NCI-H774 (cell line): ENCODE data around the gene WNT5B.

Experiments used
- DNase-seq: peaks from one replicate; lab custom pipeline; 2025; lab: John Stamatoyannopoulos, UW

The WNT5B gene

GRCh38 chr12:1630133-1630826 lies 1.2 kb downstream of the WNT5B start:
- peak; percentile 28 for DNase-seq

DNA sequence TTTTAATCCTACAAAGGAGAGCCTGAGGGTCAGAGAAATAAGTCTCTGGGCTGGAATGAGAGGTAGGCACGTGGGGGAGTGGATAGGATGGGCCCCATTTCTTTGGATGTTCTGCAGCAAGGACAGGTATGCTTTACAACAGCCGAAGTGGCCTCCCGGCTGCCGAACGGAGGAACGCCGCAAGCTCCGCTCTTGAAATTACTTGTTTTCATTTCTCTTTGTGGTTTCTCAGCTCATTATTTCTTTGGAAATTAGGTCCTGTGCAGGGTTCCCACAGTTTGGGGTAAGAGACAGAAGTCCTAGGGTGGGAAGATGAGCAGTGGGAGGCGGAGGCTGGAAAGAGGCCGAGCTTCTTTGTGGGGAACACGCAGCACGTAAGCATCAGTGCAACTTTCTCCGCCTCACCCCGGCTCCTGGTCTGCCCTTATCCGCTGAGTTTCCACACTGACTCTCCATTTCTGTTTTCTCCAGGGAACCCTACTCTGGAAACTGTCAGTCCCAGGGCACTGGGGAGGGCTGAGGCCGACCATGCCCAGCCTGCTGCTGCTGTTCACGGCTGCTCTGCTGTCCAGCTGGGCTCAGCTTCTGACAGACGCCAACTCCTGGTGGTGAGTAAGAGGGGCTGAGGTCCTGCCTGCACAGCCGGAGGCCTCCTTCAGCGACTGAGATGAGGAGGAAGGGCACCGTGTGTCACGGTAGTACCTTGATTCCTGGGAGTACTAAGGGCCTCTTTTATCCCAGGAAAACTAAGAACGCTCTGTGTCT lies 2.0 kb downstream of the WNT5B start:
- no peak for DNase-seq

- DNase-seq, result no peak
These were observed 3.7 kb downstream of the WNT5B start for GRCh38 chr12:1632702-1633101.

GRCh38 chr12:1633459-1633858 lies 4.4 kb downstream of the WNT5B start:
- no peak for DNase-seq

DNA sequence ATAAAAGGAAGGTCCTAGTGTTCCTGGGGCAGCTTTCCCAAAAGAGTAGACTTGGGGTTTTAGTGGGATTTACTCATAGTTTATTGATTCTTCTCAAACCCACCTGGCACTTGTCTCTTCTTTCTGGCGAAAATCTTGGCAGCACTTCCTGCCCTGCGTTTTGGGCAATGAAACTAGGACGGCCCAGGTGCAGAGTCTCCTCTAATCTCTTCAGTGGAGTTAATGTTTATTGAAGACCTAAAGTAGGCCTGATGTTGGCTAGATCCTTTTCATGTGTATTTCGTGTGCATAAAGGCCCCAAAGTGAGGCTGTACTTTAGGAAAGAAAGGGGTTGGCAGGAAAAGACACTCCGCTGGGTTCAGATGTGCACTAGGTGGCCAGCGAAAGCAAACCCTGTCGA lies 5.1 kb downstream of the WNT5B start:
- no peak for DNase-seq

DNA sequence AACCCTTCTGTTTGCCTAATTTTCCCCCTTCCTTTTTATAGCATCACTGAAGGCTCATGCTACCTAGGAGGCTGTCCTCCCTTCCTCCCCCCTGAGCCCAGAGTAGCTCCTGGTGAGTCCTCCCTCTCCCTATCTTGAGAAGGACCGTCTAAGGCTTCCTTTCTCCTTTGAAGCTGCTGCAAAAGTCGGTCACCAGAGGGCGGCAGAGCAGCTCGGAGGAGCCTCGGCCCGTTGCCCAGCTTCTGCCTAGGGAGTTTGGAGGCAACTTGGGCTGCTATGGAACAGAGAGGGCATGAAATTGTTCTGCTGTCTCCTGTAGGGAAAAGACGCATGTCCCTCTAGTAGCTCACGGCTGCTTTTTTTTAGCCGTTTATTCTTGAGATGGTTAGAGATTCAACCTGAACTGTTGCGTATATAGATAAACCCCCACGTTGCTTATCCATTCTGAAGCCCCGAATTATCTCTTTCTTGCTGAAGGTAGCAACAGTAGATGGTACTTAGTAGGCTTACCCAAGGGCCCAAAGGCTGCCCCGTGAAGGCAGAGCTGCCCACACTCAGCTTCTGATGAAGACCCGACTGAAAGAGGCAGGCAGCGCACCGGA lies 5.7 kb downstream of the WNT5B start:
- DNase-seq, result peak; percentile 78

DNA sequence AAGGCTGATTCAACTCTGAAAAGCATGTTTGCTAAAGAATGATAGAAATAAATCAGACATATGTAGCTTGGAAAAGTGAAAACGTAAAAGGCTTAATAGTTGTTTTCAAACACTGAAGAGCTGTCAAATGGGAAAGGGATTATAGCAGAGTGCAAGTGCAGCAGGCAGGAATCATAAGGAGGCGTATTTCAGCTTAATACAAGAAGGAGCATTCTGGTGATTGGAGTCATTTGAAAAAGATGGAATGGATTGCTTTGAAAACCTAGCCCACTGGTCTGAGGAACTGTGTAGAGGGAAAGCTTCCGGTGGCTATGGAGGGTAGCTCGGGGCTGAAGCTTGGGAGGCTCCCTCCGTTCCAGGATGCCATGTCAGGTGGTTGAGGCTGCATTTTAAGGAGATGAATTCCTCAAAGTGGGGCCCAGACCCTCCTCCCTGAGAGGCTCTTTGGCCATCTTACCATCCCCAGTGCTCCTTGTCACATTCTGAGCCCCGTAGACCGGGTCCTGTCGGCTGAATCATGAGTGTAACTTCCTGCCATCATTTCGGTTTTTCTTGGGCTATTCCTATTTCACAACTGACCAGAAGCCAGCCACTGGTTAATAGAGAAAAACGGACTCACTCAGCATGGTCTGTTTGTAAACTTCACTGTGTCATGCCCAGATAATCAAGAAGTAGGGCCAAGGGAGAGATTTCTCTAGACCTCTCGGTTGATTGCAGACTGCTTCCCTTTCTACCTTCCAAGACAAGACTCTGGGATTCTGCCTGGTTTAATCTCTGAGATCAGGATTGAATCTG lies 6.5 kb downstream of the WNT5B start:
- DNase-seq, result no peak

- no peak for DNase-seq
These were observed 9.2 kb downstream of the WNT5B start for GRCh38 chr12:1638203-1638602.

DNA sequence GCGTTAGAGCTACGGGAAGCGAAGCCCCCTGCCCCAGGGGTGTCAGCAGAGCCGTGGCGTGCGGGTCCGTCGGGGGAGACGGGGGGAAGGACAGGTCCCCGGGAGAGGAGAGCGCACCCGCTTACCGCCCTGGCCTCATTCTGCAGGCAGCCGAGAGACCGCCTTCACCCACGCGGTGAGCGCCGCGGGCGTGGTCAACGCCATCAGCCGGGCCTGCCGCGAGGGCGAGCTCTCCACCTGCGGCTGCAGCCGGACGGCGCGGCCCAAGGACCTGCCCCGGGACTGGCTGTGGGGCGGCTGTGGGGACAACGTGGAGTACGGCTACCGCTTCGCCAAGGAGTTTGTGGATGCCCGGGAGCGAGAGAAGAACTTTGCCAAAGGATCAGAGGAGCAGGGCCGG lies 10.5 kb downstream of the WNT5B start:
- DNase-seq, result no peak

DNA sequence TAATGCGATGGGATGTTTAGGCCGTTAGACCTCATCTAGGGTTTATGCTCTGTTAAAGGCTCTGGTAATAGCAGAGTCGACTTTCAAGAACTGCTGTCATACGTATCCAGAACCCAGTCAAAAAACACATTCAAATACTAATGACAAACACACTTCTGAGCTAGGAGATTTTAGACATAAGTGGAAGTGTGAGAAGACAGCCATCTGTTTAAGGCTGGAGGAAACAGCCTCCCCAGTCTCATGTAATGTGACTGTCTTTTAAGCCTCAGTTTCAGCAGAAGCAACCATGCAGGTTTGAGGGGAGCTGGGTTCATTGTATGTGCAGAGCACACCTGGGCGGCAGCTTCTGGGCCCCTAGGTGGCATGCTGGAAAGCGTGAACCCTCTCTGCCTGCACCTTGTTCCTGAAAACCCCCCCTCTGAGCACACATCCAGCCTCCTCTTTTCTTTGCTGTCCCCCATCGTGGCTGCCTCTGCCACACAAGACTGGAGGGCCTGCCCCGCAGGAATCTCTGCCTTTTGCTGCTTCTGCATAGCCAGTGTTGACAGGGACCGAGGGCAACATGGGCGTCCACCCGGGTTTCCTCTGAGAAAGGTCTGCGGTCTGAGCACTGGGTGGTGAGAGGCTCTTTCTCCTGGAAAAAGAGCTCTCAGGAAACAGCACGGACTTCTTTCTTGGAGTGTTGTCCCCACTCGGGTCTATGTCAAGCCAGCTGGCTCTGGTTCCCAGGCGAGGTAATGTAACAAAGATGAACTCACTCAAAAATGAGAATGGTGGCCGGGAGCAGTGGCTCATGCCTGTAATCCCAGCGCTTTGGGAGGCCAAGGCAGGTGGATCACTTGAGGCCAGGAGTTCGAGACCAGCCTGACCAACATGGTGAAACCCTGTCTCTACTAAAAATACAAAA lies 11.6 kb downstream of the WNT5B start:
- DNase-seq, result no peak

DNA sequence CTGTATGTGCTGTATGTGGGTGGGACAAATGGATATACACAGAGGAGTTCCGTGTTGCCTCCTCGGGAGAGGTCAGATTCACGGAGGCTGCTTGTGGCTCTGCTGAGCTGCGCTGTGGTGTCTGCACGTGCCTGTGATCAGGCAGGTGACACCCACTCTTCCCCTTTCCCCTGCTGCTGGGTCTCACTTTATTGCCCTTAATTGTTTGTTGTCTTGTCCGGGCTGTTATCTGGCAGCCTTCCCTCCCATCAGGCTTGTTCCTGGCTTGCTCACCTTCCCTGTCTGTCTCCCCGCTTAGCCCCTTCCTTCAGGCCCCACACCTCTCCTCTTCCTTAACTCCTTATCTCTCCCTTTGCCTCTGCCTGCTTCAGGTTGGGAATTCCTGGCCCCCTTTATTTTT lies 13.5 kb downstream of the WNT5B start:
- DNase-seq, result no peak

DNA sequence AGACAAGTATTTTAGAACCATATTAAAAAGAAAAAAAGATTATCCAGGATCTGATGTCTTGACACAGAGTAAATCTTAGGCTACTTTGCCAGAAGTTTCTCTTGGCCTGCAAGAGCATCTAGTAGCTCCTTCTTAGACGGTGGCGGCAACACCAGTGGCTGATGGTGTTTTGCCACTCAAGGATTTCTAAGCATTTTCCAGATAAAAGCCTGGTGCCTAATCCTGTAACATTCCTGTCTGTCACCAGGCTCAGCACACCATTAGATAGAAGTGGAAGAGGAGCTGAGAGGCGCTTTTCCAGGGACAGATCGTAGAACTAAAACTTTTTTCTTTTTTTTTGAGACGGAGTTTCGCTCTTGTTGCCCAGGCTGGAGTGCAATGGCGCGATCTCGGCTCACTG lies 14.0 kb downstream of the WNT5B start:
- DNase-seq, result no peak

DNA sequence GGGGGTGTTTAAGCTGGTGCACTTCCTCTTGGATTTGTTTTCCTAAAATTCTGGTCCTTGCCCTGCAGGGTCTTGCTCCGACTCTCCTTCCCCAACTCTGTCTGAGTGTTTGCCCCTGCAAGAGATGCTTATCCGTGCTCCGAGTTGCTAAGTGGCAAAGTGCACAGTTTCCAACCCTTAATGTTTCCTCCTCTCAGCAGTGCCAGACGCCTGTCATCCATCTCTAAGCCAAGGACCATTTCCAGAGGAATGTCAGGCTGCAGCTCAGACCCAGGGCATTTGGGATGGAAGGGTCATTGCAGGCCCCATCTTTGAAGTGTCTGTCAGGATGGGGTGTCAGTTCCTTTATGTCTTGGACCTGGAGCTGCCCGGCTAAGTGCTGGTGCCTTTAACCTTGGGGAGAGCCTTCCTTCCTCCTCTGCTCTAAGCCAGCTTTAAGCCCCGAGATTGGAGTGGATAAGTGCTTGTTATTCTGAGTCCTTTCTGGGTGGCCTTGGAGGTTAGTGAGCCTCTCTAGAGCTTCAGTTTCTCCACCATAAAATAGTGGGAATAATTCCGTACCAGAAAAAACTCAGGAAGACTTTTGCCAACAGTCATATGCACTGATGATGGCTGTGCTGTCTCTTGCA lies 15.0 kb downstream of the WNT5B start:
- no peak for DNase-seq

- peak; percentile 79 for DNase-seq
These were observed 15.8 kb downstream of the WNT5B start for GRCh38 chr12:1644534-1645438.

- DNase-seq, result no peak
These were observed 16.8 kb downstream of the WNT5B start for GRCh38 chr12:1645819-1646218.

- DNase-seq, result no peak
These were observed 17.7 kb downstream of the WNT5B start for GRCh38 chr12:1646569-1647284.

GRCh38 chr12:1647285-1647669 lies 18.2 kb downstream of the WNT5B start:
- no peak for DNase-seq

GRCh38 chr12:1650260-1650977 lies 21.4 kb downstream of the WNT5B start:
- no peak for DNase-seq

DNA sequence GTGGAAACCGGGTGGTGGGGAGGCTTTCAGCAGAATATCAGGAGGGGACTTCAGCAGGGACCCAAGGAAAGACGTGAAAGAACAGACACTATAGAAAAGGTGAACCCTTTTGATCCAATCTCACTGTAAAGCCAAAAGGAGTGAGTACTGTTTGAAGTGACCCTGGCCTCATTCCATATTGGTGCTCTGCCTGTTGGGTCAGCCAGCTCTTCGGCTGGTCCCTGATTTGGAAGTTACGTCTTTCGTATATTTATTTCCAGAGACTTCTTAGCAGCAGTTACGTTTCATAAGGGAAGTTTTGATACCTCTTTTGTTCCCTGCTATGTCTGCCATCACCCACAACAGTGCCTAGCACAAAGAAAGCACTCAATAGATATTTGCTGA lies 21.9 kb downstream of the WNT5B start:
- no peak for DNase-seq
